Astrocyte (in vitro differentiated cells and primary cell): ENCODE measurements around the gene CKMT2.

Experiments used
- CTCF ChIP-seq: IDR thresholded peaks from 2 replicates; pipeline ENCODE4 v1.5.1; 2011; ENCODE audit warnings: low read depth, mild to moderate bottlenecking, inconsistent platforms, low read length, moderate library complexity; ENCODE audit not compliant: insufficient read depth
- EZH2 ChIP-seq: IDR thresholded peaks from 2 replicates; pipeline ENCODE4 v1.6.1; 2012; ENCODE audit warnings: mild to moderate bottlenecking, low read length, inconsistent platforms; ENCODE audit not compliant: insufficient read depth

GRCh38 chr5:81310402-81311063 lies 77.4 kb downstream of the CKMT2 start:
- TF ChIP-seq CTCF (no peak), EZH2 (no peak)
